GM12872 (cell line): ENCODE data around the gene MIGA2.
A peak's percentile ranks its signal among the peaks of the same experiment; 100 is the strongest.

Experiments used
- CTCF ChIP-seq: IDR thresholded peaks from 3 replicates; pipeline ENCODE4 v1.5.1; 2011; ENCODE audit warnings: low read depth, mild to moderate bottlenecking, low read length, moderate library complexity; ENCODE audit not compliant: insufficient read depth

The MIGA2 gene

GRCh38 chr9:129001504-129002325 is 34.7 kb upstream of the MIGA2 start:
- no peak for TF ChIP-seq CTCF

GRCh38 chr9:129002992-129003391 is 33.4 kb upstream of the MIGA2 start:
- no peak for TF ChIP-seq CTCF

GRCh38 chr9:129005336-129005997 is 31.0 kb upstream of the MIGA2 start:
- TF ChIP-seq CTCF: no peak

GRCh38 chr9:129006328-129007034 is 29.9 kb upstream of the MIGA2 start:
- TF ChIP-seq CTCF: peak; percentile 88

- TF ChIP-seq CTCF: no peak
These were observed 29.2 kb upstream of the MIGA2 start for GRCh38 chr9:129007035-129007765.

- no peak for TF ChIP-seq CTCF
These were observed 28.5 kb upstream of the MIGA2 start for GRCh38 chr9:129007766-129008468.
